ENCODE data around the gene DLG5.

DLG5 gene

DNA sequence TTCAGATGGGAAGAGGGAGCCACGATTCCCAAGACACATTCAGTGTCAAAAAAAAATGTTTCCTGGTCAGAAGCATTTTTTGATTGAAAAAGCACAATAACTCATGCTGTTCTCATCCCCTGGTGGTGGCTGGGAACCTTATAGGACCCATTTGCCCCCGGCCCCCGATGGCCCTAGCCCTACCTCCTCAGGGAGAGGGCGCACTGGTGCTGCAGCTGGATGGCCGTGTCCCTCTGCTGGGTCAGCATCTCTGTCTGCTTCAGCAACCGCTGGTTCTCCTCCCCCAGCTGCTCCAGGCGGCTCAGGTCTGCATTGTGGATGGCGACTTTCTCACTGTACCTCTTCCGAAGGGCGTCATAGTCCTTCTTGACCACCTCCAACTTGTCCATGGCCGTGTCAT is 83.3 kb downstream of the DLG5 start:
- DNase-seq (ENCODE audit: low read depth in 2 of 2), result no peak

DNA sequence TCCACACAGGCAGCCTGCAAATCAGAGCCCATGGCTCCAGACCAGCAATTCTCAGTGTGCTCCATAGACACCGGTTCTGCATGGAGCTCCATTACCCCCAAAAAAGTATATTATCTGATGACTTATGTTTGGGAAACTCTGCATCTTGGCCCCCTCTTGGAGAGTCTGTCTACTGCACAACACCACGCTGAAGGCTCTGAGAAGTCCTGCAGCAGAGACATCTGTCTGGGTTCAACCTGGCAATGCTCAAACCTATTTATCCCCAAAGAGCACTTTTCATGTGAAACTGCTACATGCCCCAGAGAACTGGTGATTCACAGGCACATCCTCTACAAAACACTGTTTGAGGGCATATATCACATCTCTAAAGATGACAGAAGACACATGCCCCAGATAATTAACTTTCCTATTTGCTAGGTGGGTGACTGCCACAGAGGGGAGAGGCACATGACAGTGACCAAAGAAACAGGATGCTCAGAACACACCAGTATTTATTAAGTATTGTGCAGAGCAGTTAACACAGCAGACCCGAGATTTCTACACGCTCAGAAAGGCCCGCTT is 83.8 kb downstream of the DLG5 start:
- no peak for DNase-seq (ENCODE audit: low read depth in 2 of 2)

GRCh38 chr10:77841711-77842375 is 84.7 kb downstream of the DLG5 start:
- no peak for DNase-seq (ENCODE audit: low read depth in 2 of 2)

GRCh38 chr10:77840636-77841035 is 85.9 kb downstream of the DLG5 start:
- DNase-seq (ENCODE audit: low read depth in 2 of 2), result no peak

- DNase-seq (ENCODE audit: low read depth in 2 of 2), result no peak
Observed at GRCh38 chr10:77837925-77838595, 88.5 kb downstream of the DLG5 start.

- peak; percentile 38 to 43 for DNase-seq (ENCODE audit: low read depth in 2 of 2)
Observed at GRCh38 chr10:77837248-77837924, 89.2 kb downstream of the DLG5 start.

DNA sequence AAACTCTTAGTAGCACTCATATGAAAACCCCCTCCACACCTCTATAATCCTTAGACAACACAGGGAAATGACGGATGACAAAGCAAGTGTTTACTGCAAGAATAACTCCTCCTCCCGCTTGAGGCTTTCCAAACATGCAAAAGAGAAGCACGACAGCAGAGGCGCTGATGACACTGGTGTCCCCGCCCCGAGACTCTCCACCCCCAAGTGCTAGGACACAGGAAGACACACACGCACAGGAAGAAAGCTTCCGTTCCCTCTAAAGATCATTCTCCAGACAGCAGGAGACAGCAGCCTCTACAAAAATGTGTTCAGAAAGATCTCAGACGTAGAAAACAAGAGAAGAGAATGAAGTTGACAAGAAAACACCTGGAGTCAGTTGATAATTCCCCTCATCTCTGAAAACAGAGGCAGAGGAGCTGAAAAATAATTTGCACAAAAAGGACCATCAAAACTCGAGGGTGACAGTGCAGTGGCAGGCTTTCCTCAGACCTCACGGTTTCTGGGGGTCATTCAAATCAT is 90.2 kb downstream of the DLG5 start:
- DNase-seq (ENCODE audit: low read depth in 2 of 2), result peak; percentile 39 to 41

DNA sequence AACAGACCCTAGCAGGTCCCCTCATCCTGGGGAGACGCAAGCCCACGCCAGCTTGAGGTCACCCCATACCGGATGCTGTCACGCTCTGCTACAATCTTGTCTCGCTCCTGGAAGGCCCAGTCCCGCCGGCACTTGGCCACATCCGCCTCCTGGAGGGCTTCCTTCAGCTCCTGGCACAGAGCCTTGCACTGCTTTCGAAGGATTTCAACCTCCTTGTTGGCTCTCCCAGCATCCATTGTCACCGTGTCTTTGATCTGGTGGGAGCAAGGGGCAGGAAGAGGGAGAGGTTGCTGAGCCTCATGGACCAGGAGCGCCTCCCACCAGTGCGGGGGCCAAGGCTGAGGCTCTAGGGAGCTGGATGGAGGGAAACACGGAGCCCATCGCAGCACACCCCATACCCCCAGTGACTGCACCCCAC is 90.9 kb downstream of the DLG5 start:
- DNase-seq (ENCODE audit: low read depth in 2 of 2), result no peak

DNA sequence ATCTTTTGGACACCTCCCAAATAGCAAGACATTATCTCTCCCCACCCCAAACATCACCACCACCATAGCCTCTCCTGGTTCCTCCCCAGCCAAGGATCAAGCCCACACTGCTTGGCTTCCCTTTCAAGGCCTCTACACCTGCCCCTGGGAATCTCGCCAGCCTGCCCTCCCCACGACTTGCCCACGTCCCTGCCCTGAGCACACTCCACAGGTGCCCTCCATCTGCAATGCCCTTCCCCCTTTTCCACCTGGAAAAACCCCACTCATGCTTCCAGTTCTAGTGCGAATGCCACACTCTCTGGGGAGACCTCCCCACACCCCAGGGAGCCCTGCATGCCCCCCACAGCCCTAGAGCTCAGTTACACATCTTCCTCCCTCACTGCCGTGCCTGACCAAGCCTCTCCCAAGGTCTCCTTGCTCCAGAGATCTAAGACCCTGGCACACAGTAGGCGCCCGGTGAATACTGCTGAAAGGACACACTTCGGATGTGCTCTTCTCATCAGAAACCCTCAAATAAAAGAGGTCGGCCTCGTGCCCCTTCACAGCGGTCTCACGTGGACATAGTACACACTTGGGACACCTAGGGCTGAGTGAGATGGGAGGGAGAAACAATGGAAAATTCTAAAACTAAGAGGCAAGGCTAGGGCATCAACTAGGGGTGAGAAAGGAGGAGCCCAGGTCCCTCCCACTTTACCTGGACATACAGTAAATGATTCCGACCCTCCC is 91.4 kb downstream of the DLG5 start:
- DNase-seq (ENCODE audit: low read depth in 2 of 2), result no peak

- no peak for DNase-seq (ENCODE audit: low read depth in 2 of 2)
Observed at GRCh38 chr10:77834540-77834939, 92.0 kb downstream of the DLG5 start.

DNA sequence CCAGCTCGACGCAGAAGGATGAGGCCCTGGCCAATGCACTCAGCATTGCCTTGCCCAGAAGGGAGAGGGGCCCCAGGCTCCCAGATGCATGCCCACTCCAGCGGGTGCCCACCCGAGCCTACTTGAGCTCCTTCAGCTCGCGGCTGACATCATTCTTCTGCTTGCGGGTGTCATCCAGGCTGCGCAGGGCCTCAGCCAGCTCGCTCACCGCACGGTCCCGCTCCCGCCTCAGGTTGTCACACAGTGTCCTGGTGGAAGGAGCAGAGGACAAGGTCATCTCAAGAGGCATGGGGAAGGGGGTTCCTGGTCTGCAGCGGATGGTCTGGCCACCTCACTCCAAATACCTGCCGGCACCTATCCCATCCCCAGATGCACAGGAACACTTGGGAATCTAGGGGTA is 92.8 kb downstream of the DLG5 start:
- no peak for DNase-seq (ENCODE audit: low read depth in 2 of 2)

DNA sequence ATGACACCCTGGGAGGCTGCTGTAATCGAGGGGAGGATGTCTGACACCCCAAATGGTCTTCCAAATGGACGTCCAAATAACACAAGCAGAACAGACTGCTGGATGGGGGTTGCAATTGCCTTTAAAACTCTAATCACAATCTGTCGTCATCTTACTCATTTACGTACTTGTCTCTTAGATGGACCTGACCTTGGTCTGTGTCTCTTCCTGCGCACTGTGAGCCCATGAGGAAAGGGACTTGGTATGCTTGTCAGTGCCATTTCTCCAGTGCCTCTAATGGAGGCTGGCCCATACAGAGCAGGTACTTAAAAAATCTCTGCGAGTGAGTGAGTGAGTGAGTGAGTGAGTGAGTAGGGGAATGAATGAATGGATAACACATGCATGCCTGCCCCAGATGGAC is 93.3 kb downstream of the DLG5 start:
- no peak for DNase-seq (ENCODE audit: low read depth in 2 of 2)

- no peak for DNase-seq (ENCODE audit: low read depth in 2 of 2)
Observed at GRCh38 chr10:77832238-77832637, 94.3 kb downstream of the DLG5 start.

- DNase-seq (ENCODE audit: low read depth in 2 of 2), result no peak
Observed at GRCh38 chr10:77829356-77829755, 97.2 kb downstream of the DLG5 start.

GRCh38 chr10:77828377-77828776 is 98.2 kb downstream of the DLG5 start:
- DNase-seq (ENCODE audit: low read depth in 2 of 2), result no peak

DNA sequence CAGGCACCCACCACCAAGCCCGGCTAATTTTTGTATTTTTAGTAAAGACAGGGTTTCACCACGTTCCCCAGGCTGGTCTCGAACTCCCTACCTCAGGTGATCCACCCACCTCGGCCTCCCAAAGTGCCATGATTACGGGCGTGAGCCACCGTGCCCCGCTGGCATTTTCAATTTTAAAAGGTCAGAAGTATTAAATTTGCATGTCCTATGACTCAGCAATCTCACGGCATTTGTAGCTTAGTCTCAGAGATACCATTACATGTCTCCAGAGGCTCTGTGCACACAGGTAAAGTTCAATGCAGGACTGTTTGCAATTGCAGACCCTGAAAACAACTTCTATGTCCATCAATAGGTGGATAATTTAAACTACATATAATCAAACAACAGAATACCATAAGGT is 99.2 kb downstream of the DLG5 start:
- DNase-seq (ENCODE audit: low read depth in 2 of 2), result no peak

- no peak for DNase-seq (ENCODE audit: low read depth in 2 of 2)
Observed at GRCh38 chr10:77825965-77826364, 100.6 kb downstream of the DLG5 start.

DNA sequence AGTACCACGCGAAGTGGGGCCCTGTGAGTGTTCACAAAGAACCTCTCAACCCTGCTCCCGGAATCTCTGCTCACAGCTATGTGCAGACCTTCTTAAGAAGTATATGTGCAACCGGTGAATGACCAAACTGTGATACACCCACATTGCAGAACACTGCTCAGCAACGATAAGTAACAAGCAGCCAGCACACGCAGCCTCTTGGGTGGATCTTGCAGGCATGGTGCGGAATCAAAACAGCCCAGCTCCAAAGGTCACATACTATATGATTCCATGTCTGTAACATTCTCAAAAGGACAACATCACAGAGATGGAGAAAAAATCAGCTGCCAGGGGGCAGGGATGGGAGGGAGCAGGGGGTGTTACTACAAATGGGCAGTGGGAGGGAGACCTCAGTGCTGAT is 101.6 kb downstream of the DLG5 start:
- no peak for DNase-seq (ENCODE audit: low read depth in 2 of 2)

DNA sequence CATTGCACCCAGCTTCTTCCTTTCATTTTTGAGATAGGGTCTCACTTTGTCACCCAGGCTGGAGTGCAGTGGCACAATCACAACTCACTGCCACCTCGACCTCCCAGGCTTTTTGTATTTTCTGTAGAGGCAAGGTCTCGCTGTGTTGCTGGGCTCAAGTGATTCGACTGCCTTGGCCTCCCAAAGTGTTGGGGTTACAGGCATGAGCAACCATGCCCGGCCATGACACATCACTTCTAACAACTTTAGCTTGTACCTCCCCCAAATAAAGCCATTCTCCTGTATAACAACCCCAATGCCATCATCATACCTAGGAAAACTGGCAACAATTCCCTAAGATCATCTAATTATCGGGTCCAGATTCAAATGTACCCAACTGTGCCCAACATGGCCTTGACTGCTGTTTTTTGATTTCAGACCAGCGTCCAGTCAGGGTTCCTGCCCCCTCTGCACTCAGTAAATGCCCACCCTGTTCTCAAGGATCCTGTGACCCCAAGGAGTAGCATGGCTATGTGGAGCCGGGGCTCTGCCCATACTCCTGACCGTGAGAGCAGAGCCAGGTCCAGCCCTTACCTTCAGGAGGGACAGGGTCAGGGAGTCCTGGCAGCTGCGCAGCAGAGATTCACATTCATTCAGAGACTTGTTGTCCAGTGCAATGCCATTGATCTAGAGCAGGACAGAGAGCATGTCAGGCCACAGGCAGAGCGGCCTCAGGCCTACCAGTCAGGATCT is 102.6 kb downstream of the DLG5 start:
- no peak for DNase-seq (ENCODE audit: low read depth in 2 of 2)

DNA sequence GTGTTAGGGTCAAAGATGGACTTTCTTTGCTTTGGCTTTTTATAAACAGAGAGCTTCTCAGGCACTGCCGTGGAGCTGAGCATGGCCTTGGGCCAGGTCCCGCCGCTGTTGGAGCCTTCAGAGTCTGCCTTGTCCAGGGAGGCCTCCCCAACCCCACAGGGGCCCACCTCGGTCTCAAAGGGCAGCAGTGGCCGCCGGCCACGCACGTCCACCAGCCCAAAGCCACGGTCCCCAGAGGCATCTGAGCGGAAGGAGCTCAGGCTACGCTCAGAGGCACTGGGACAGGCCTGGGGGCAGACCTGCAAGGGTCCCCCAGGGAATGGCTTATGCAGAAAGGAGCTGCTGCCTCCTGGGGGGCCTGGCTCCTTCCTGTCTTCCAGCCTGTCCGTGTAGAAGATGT is 105.0 kb downstream of the DLG5 start:
- DNase-seq (ENCODE audit: low read depth in 2 of 2), result no peak

DNA sequence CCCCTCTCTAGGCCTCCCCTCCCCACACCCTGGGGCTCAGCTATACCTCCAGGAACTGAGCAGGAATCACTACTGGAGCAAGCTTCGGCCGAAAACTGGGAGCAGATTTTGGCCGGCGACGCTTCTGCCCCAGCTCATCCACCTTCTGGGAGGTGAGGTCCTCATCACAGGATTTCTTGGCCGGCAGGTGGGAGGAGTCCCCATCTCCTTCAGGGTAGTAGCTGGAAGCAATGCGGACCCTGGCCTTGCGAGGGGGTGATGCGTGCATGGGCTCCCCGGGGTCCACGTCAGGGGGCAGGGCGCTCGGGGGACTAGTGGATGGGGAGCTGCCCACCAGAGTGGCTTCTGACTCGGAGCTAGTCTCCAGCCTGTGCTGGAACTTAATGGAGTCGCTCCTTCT is 105.5 kb downstream of the DLG5 start:
- DNase-seq (ENCODE audit: low read depth in 2 of 2), result no peak

All from activated CD4-positive, alpha-beta T cell treated with anti-CD3 and anti-CD28 coated beads for 24 hours (primary cell).